ENCODE data around the gene OR52H1.
"Not testable (repeated sequence)": the region's sequence is repeated elsewhere in the genome, so short reads cannot be mapped to it uniquely, and the experiment has no call there.

DNA sequence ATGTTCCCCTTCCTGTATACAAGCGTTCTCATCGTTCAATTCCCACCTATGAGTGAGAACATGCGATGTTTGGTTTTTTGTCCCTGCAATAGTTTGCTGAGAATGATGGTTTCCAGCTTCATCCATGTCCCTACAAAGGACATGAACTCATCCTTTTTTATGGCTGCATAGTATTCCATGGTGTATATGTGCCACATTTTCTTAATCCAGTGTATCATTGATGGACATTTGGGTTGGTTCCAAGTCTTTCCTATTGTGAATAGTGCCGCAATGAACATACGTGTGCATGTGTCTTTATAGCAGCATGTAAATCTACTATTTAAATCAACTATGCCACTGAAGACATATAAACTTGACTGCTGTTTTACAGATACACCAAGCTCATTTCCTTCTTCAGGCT, 36.1 kb upstream of the OR52H1 start:
- TF ChIP-seq, protein P1, sequence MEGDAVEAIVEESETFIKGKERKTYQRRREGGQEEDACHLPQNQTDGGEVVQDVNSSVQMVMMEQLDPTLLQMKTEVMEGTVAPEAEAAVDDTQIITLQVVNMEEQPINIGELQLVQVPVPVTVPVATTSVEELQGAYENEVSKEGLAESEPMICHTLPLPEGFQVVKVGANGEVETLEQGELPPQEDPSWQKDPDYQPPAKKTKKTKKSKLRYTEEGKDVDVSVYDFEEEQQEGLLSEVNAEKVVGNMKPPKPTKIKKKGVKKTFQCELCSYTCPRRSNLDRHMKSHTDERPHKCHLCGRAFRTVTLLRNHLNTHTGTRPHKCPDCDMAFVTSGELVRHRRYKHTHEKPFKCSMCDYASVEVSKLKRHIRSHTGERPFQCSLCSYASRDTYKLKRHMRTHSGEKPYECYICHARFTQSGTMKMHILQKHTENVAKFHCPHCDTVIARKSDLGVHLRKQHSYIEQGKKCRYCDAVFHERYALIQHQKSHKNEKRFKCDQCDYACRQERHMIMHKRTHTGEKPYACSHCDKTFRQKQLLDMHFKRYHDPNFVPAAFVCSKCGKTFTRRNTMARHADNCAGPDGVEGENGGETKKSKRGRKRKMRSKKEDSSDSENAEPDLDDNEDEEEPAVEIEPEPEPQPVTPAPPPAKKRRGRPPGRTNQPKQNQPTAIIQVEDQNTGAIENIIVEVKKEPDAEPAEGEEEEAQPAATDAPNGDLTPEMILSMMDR (IDR thresholded peaks at IDR 0.05; ENCODE audit: extremely low read depth in 1 of 2, insufficient read depth in 1 of 2, low read depth in 1 of 2, low read length in 2 of 2): not testable (repeated sequence)
- TF ChIP-seq POLR2A (IDR thresholded peaks at IDR 0.05; ENCODE audit: low read depth, low read length); POLR2AphosphoS5 (IDR thresholded peaks at IDR 0.05; ENCODE audit: insufficient read depth, low read depth, low read length); MYC (IDR thresholded peaks at IDR 0.05; ENCODE audit: low read depth, low read length); EZH2 (IDR thresholded peaks at IDR 0.05; ENCODE audit: borderline replicate concordance, low read depth, low read length, severe bottlenecking): not testable (repeated sequence)
